Ovary (tissue), 3 donors: ENCODE data around the gene PMVK.

Source experiments
- POLR2A ChIP-seq: fragments of 450-650 bp; IDR thresholded peaks from one replicate; pipeline ENCODE4 v1.6.1; 2017; ENCODE audit warnings: antibody characterized with exemption, mild to moderate bottlenecking, moderate library complexity
- TF ChIP-seq, protein P1 (sequence below), 3 donors: fragments of 450-650 bp in 2 of 3; fragments of 200-600 bp in 1 of 3; IDR thresholded peaks; one replicate each; pipeline versions ENCODE4 v1.5.1 to v1.8.0; 2016 to 2022; ENCODE audit warnings: antibody characterized with exemption in 3 of 3, mild to moderate bottlenecking in 1 of 3
- donor health status: DM: no; HTN: no; CAD: no.

DNA sequence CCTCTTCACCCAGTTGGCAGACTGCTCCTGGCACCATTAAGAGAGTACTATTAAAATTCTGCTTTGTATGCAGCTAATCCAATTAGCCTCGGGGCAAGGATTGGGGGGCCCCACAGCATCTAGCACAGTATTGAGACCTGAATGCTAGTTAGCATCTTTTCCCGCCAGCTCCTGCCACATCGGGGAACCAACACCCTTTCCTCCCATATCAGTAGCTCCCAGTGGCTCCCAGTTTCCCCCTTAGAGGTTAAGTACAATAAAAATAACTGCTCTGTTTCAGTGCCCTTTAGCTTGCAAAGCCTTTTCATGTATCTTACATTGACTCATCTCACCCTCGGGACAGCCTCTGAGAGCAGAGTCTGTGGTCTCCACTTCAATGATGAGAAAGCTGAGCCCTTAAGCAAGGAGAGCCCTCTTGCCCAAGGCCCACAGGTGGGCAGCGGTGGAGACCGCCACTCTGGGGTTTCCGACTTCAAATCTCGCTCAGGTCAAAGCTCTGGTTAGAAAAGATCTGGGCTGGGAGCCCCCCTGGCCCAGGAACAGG, 4.2 kb upstream of the PMVK start:
- TF ChIP-seq, protein P1, sequence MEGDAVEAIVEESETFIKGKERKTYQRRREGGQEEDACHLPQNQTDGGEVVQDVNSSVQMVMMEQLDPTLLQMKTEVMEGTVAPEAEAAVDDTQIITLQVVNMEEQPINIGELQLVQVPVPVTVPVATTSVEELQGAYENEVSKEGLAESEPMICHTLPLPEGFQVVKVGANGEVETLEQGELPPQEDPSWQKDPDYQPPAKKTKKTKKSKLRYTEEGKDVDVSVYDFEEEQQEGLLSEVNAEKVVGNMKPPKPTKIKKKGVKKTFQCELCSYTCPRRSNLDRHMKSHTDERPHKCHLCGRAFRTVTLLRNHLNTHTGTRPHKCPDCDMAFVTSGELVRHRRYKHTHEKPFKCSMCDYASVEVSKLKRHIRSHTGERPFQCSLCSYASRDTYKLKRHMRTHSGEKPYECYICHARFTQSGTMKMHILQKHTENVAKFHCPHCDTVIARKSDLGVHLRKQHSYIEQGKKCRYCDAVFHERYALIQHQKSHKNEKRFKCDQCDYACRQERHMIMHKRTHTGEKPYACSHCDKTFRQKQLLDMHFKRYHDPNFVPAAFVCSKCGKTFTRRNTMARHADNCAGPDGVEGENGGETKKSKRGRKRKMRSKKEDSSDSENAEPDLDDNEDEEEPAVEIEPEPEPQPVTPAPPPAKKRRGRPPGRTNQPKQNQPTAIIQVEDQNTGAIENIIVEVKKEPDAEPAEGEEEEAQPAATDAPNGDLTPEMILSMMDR (IDR thresholded peaks at IDR 0.05), result no peak
- no peak for TF ChIP-seq POLR2A
